ENCODE measurements around the gene SOCS4.
A peak's percentile ranks its signal among the peaks of the same experiment; 100 is the strongest.
"Not testable (repeated sequence)": the region's sequence is repeated elsewhere in the genome, so short reads cannot be mapped to it uniquely, and the experiment has no call there.

Gene SOCS4, protein sequence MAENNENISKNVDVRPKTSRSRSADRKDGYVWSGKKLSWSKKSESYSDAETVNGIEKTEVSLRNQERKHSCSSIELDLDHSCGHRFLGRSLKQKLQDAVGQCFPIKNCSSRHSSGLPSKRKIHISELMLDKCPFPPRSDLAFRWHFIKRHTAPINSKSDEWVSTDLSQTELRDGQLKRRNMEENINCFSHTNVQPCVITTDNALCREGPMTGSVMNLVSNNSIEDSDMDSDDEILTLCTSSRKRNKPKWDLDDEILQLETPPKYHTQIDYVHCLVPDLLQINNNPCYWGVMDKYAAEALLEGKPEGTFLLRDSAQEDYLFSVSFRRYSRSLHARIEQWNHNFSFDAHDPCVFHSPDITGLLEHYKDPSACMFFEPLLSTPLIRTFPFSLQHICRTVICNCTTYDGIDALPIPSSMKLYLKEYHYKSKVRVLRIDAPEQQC

GRCh38 chr14:55026793-55027561 is at the start of gene SOCS4, which contains the start of gene WDHD1:
TSS of gene SOCS4 (plus strand) at chr14:55027236. CDS start at chr14:55043042, 15,806 bp downstream.
TSS of gene WDHD1 (minus strand) at chr14:55027099. CDS start at chr14:55026787, 312 bp downstream.
- peak; percentile 91 for DNase-seq

GRCh38 chr14:54979039-54979438 is 48.0 kb upstream of the SOCS4 start:
- DNase-seq: no peak

GRCh38 chr14:54981698-54982097 is 45.3 kb upstream of the SOCS4 start:
- no peak for DNase-seq

DNA sequence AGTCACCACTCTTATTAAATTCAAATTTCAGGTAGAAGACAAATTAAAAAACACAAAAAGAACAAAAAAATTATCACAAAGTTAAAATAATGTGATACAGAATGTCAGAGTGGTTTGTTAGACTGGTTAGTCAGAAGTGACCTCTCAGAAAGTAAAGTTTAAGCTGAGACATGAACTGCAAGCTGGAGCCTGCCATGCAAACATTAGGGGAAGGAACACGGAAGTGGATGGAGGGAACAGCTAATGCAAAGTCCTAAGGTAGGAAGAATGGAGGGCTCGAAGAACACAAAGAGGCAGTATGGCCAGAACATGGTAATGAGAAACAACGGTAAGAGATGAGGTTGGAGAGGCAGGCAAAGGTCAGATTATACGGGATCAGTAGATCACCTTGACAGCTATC is 41.9 kb upstream of the SOCS4 start:
- DNase-seq: no peak

GRCh38 chr14:55000381-55000780 is 26.7 kb upstream of the SOCS4 start:
- DNase-seq: peak; percentile 33

GRCh38 chr14:55005071-55005470 is 22.0 kb upstream of the SOCS4 start:
- no peak for DNase-seq

- DNase-seq: no peak
These were observed 12.0 kb upstream of the SOCS4 start for GRCh38 chr14:55015006-55015405.

- no peak for DNase-seq
These were observed 7.0 kb upstream of the SOCS4 start for GRCh38 chr14:55019968-55020554.

DNA sequence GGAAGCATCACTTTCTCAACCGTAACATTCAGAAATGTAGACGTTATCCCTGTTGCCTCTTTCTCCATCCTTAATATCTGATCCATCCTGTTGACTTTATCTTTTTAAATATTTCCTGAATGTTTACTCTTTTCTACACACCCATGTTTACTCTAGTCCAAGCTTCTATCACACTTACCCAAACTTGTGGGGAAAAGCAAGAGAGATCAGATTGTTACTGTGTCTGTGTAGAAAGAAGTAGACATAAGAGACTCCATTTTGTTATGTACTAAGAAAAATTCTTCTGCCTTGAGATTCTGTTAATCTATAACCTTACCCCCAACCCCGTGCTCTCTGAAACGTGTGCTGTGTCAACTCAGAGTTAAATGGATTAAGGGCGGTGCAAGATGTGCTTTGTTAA is 2.7 kb upstream of the SOCS4 start:
- DNase-seq: not testable (repeated sequence)

GRCh38 chr14:55025948-55026347 is 1.1 kb upstream of the SOCS4 start:
- DNase-seq: no peak

- DNase-seq: no peak
These were observed 619 bp upstream of the SOCS4 start for GRCh38 chr14:55026441-55026792.

GRCh38 chr14:55028066-55028465 is 1.0 kb downstream of the SOCS4 start:
- no peak for DNase-seq

GRCh38 chr14:55028476-55028875 is 1.4 kb downstream of the SOCS4 start:
- DNase-seq: no peak

- DNase-seq: no peak
These were observed 4.2 kb downstream of the SOCS4 start for GRCh38 chr14:55031190-55031589.

- not testable (repeated sequence) for DNase-seq
These were observed 11.0 kb downstream of the SOCS4 start for GRCh38 chr14:55037995-55038394.

DNA sequence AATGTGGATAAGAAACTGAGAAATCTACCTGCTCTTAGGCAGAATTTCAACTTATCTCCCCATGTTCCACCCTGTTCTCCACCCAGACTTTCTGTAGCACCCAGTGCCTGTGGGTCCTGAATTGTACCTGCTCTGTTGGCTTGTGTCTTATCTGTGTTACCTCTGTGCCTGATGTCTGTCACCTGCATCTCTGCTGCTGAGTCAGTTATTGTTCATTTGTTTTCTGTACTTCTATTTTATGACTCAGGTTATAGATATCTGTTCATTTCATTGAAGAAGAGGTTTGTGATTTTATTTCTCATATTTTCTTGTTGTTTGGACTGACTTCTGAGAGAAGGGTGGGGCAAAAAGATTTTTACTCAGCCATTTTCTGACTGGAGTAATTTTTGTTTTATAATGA is 11.7 kb downstream of the SOCS4 start:
- DNase-seq: no peak

GRCh38 chr14:55043528-55043927 is 16.5 kb downstream of the SOCS4 start:
- no peak for DNase-seq

GRCh38 chr14:55045087-55045486 is 18.1 kb downstream of the SOCS4 start:
- no peak for DNase-seq

- DNase-seq: no peak
These were observed 20.4 kb downstream of the SOCS4 start for GRCh38 chr14:55047301-55048053.

GRCh38 chr14:55048900-55049436 is 21.9 kb downstream of the SOCS4 start:
- no peak for DNase-seq

DNA sequence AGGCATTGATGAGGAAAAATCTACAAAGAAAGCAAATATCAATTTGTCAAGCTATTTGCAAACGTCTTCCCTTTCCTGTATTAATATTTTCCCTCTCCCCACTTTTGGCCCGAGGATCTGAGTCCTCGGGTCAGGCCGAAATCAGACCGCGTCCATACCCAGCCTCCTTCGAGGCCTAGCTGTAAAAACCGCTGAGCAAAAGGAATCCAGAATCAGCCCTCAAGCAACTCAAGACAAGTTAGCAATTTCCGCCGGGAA is 24.1 kb downstream of the SOCS4 start:
- DNase-seq: no peak

GRCh38 chr14:55051423-55052268 is 24.6 kb downstream of the SOCS4 start, which contains the start of gene MAPK1IP1L:
TSS of gene MAPK1IP1L (plus strand) at chr14:55051647. CDS start at chr14:55061684, 10,037 bp downstream.
- peak; percentile 80 for DNase-seq

Measured in KG1 (cell line).